Psoas muscle (tissue), 8 donors: Measurements from ENCODE around the gene MYO1E. TPM values are rescaled to one million over a fixed set of nuclear protein-coding genes. Genes with fewer than 3 reads are reported as not detected.

Experiments
- ATAC-seq, 4 donors: fragments of 200-7000 bp; cut with Tn5 transposase; one replicate each; pipeline ENCODE4 v1.9.1; 2020; ENCODE audit warnings: moderate library complexity in 3 of 4, mild to moderate bottlenecking in 2 of 4
- DNase-seq, 2 donors: peaks; one replicate each; pipeline ENCODE4 v3.0.0-alpha.2; 2020
- H3K27ac ChIP-seq: fragments of 200-600 bp; one replicate; pipeline ENCODE4 v1.8.0; 2022
- H3K27me3 ChIP-seq, 3 donors: fragments of 200-600 bp in 1 of 3; one replicate each; pipeline versions ENCODE4 v1.6.1 to v1.8.0; 2013 to 2022; ENCODE audit warnings: low read length in 2 of 3, mild to moderate bottlenecking in 2 of 3, moderate library complexity in 1 of 3; ENCODE audit not compliant: insufficient read depth in 3 of 3
- H3K36me3 ChIP-seq, 2 donors: fragments of 200-600 bp in 1 of 2; one replicate each; pipeline versions ENCODE4 v1.6.1 to v1.8.0; 2013 to 2022; ENCODE audit warnings: low read depth in 1 of 2, mild to moderate bottlenecking in 1 of 2, moderate library complexity in 1 of 2; ENCODE audit not compliant: insufficient read depth in 1 of 2
- H3K4me1 ChIP-seq: fragments of 200-600 bp; one replicate; pipeline ENCODE4 v1.8.0; 2022
- H3K4me3 ChIP-seq: fragments of 200-600 bp; one replicate; pipeline ENCODE4 v1.8.0; 2022; ENCODE audit warnings: mild to moderate bottlenecking
- H3K9me3 ChIP-seq: fragments of 200-600 bp; one replicate; pipeline ENCODE4 v1.8.0; 2022
- CTCF ChIP-seq: fragments of 200-600 bp; IDR thresholded peaks from one replicate; pipeline ENCODE4 v1.8.0; 2022; ENCODE audit warnings: antibody characterized with exemption
- WGBS, 3 donors: extraction: QIAGEN DNeasy Blood & Tissue Kit; methylation state at CpG; one replicate each; pipeline versions ENCODE4 v1.1.6 to v1.1.7; 2013; 5-methylcytosine and 5-hydroxymethylcytosine counted together
- intact Hi-C, 2 donors: fragments of 100-400 bp; cut with DNase I; formaldehyde crosslinking; loops; one replicate each; pipeline versions ENCODE4 v1.11.0 to v1.14.2; 2022
- polyA plus RNA-seq, 3 donors: library from polyadenylated mRNA; stranded (reverse); fragments of 200-250 nt; gene quantifications; one replicate each; pipeline ENCODE4 v1.2.3, GENCODE V29; 2013
- total RNA-seq, 4 donors: library from RNA; stranded (reverse); fragmentation: NEBNext Ultra II Directional in 2 of 4; extraction: Animal tissue kit (Norgen Biotek cat#: 25700) in 2 of 4; gene quantifications; one replicate each; pipeline versions ENCODE4 v1.2.1 to v1.2.4, GENCODE V29; 2021 to 2023
- donor health status: healthy with polysubstance abuse.
- donor health status: DM: no; HTN: no; CAD: no; lungs with moderate emphysema.
- donor health status: Bipolar disorder and iron deficiency.
- donor health status: healthy.
- donor health status: DM: yes; HTN: yes; CAD: no.
- donor health status: DM: no; HTN: no; CAD: no.
- donor health status: DM: no; HTN: no; CAD: no.
- donor health status: DM: yes; HTN: yes; CAD: no.

The MYO1E gene
- total and polyA plus RNA-seq, 7 donors = 10.0 to 53.7 (median 26.3) TPM

- ATAC-seq (no peak), DNase-seq (no peak)
- no peak for TF ChIP-seq CTCF
- H3K27ac ChIP-seq = no peak overlapping the region
- peaks cover 4 to 89% of the 10 kb centered on the region in 2 donors for H3K36me3 ChIP-seq
- H3K9me3 ChIP-seq = no peaks in the 10 kb centered on the region
- H3K27me3 ChIP-seq = no peaks in the 10 kb centered on the region
- 81 to 87% (median 87%) methylated on average over 3 of the region's 3 CpGs for WGBS, 3 donors
- no peaks in the 10 kb centered on the region for H3K4me1 ChIP-seq
- H3K4me3 ChIP-seq = no peak overlapping the region
- intact Hi-C loops = no loop called here
Observed at GRCh38 chr15:59203657-59204056, 169.0 kb downstream of the MYO1E start.

- Histone ChIP-seq H3K36me3 (peaks cover 4 to 89% of the 10 kb centered on the region in 2 donors), H3K27me3 (no peaks in the 10 kb centered on the region), H3K9me3 (no peaks in the 10 kb centered on the region), H3K4me1 (no peaks in the 10 kb centered on the region), H3K4me3 (no peak overlapping the region), H3K27ac (no peak overlapping the region)
- no peak for DNase-seq
- WGBS, 3 donors = 90 to 98% (median 91%) methylated on average over 6 of the region's 6 CpGs
- TF ChIP-seq CTCF = no peak
- intact Hi-C loops = no loop called here
- ATAC-seq = no peak
Observed at GRCh38 chr15:59203008-59203407, 169.7 kb downstream of the MYO1E start.

- WGBS, 3 donors = 95 to 96% (median 95%) methylated on average over 9 of the region's 9 CpGs
Observed at GRCh38 chr15:59200560-59200959, 172.1 kb downstream of the MYO1E start.

GRCh38 chr15:59199626-59200465, 172.8 kb downstream of the MYO1E start:
- intact Hi-C loops = no loop called here
- ATAC-seq = peak in 2 of 4 donors; percentile 56
- H3K27ac ChIP-seq = no peak overlapping the region
- no peak overlapping the region for H3K4me3 ChIP-seq
- H3K9me3 ChIP-seq = no peaks in the 10 kb centered on the region
- 83 to 91% (median 83%) methylated on average over 10 of the region's 10 CpGs for WGBS, 3 donors
- no peaks in the 10 kb centered on the region for H3K27me3 ChIP-seq
- no peaks in the 10 kb centered on the region for H3K4me1 ChIP-seq
- DNase-seq = no peak
- TF ChIP-seq CTCF = no peak
- H3K36me3 ChIP-seq = peaks cover 3 to 79% of the 10 kb centered on the region in 2 donors

More at GRCh38 chr15:59200560-59200959, 172.1 kb downstream of the MYO1E start:
- Histone ChIP-seq H3K4me3 (no peak overlapping the region), H3K4me1 (no peaks in the 10 kb centered on the region), H3K27me3 (no peaks in the 10 kb centered on the region), H3K27ac (no peak overlapping the region), H3K36me3 (peaks cover 3 to 79% of the 10 kb centered on the region in 2 donors), H3K9me3 (no peaks in the 10 kb centered on the region)
- no peak for DNase-seq
- ATAC-seq = no peak
- TF ChIP-seq CTCF = no peak
- intact Hi-C loops = no loop called here
